Large intestine (tissue), 12 donors: ENCODE results near the gene NECAB3. TPM values are rescaled to one million over a fixed set of nuclear protein-coding genes. Genes with fewer than 3 reads are reported as not detected.

Experiments
- DNase-seq, 2 donors: peaks; one replicate each; pipeline versions ENCODE4 v3.0.0 to v3.0.0-alpha.2; 2013
- H3K27ac ChIP-seq: one replicate; pipeline ENCODE4 v1.5.1; 2013; ENCODE audit warnings: low read length
- H3K27me3 ChIP-seq: 2 replicates; pipeline ENCODE4 v1.6.1; 2013; ENCODE audit warnings: low read length; ENCODE audit not compliant: control insufficient read depth, insufficient read depth
- H3K36me3 ChIP-seq: 2 replicates; pipeline ENCODE4 v1.6.1; 2013; ENCODE audit warnings: low read length; ENCODE audit not compliant: control insufficient read depth, insufficient read depth
- H3K4me1 ChIP-seq: one replicate; pipeline ENCODE4 v1.6.1; 2013; ENCODE audit warnings: low read length; ENCODE audit not compliant: control insufficient read depth, insufficient read depth
- H3K4me3 ChIP-seq: one replicate; pipeline ENCODE4 v1.5.1; 2013; ENCODE audit warnings: low read length
- H3K9me3 ChIP-seq: one replicate; pipeline ENCODE4 v1.6.1; 2013; ENCODE audit warnings: mild to moderate bottlenecking, low read depth, low read length, moderate library complexity; ENCODE audit not compliant: control insufficient read depth
- WGBS: methylation state at CpG from one replicate; pipeline ENCODE4 v1.1.5; 2013; ENCODE audit warnings: low lambda C conversion rate; ENCODE audit not compliant: insufficient coverage; 5-methylcytosine and 5-hydroxymethylcytosine counted together
- long read RNA-seq, 11 donors: transcript quantifications; one replicate each; lab custom pipeline, GENCODE V29; 2026
- polyA plus RNA-seq: library from polyadenylated mRNA; unstranded; fragments of 120-200 nt; gene quantifications from one replicate; pipeline ENCODE4 v1.2.1, GENCODE V29; 2013

The NECAB3 gene, protein sequence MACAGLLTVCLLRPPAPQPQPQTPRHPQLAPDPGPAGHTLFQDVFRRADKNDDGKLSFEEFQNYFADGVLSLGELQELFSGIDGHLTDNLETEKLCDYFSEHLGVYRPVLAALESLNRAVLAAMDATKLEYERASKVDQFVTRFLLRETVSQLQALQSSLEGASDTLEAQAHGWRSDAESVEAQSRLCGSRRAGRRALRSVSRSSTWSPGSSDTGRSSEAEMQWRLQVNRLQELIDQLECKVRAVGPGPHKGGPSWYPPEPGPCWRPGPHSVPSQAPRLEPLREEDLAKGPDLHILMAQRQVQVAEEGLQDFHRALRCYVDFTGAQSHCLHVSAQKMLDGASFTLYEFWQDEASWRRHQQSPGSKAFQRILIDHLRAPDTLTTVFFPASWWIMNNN
- polyA plus RNA-seq, result 27.8 TPM
- long read RNA-seq, donor 1, result 0 reads
- long read RNA-seq, donor 2, partial matches to known transcripts, result 0 of 4 reads
- long read RNA-seq, donor 2, other reads (novel, unspliced or antisense), result 0 of 4 reads
- long read RNA-seq, donor 3, partial matches to known transcripts, result 0 of 2 reads
- long read RNA-seq, donor 3, other reads (novel, unspliced or antisense), result 0 of 2 reads
- long read RNA-seq, donor 4, result 0 reads
- long read RNA-seq, donor 5, partial matches to known transcripts, result 0 of 2 reads
- long read RNA-seq, donor 5, other reads (novel, unspliced or antisense), result 0 of 2 reads
- long read RNA-seq, donor 6, partial matches to known transcripts, result 0 of 4 reads
- long read RNA-seq, donor 6, other reads (novel, unspliced or antisense), result 0 of 4 reads
- long read RNA-seq, donor 7, partial matches to known transcripts, result 0 of 1 reads
- long read RNA-seq, donor 7, other reads (novel, unspliced or antisense), result 0 of 1 reads
- long read RNA-seq, donor 8, partial matches to known transcripts, result 0 of 5 reads
- long read RNA-seq, donor 8, other reads (novel, unspliced or antisense), result 0 of 5 reads
- long read RNA-seq, donor 9, result 0 reads
- long read RNA-seq, donor 10, partial matches to known transcripts, result 0 of 2 reads
- long read RNA-seq, donor 10, other reads (novel, unspliced or antisense), result 0 of 2 reads
- long read RNA-seq, donor 11, result 0 reads

DNA sequence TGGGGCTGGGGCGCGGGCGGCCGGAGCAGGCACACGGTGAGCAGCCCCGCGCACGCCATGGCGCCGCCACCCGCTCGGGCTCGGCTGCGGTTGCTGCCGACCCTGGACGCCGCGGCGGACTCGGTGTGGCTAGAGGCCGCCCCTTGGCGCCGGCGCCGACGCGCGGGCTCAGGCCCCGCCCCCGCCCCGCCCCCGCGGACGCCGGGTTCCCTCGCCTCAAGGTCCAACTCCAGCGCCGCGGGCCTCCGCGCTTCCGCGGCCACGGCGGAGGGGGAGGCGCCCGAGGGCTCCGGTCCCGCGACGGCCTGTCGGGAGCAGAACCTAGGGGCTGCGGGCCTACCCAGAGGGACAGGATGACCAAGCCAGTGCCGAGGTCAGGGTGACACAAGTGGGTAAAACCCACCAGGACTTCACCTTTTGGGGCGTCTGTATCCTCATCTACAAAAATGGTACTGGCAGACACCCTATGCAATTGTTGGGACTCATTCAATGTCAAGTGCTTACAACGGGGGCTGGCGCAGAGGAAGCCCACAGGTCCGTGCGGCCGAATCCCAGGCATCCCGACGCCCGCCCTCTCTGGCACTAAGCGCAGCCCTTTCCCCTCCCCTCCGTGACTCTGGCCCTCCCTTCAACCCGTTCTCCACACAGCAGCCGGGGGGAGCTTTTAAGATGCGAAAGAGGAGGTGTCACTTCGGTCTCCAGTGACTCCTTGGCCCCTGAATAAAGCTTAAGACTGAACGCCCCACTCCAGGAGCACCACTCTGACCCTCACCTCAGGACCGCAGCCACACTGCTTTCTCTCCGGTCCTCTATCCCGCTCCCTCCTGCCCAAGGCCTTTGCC lies at the start of gene NECAB3:
Gene NECAB3, minus strand, starts transcription at position 135 of the 842 bp plus-strand sequence. Its CDS starts 76 bp downstream, at position 59.
- Histone ChIP-seq H3K36me3 (peaks cover 17% of the 10 kb centered on the region), H3K27me3 (no peaks in the 10 kb centered on the region), H3K9me3 (no peaks in the 10 kb centered on the region), H3K4me3 (peak within 1 kb of the TSS; percentile 77), H3K4me1 (peaks cover 30% of the 10 kb centered on the region), H3K27ac (peak within 1 kb of the TSS; percentile 69)
- 63% methylated on average over 2 of the region's 73 CpGs for WGBS
- DNase-seq, result peak; percentile 79 to 93

DNA sequence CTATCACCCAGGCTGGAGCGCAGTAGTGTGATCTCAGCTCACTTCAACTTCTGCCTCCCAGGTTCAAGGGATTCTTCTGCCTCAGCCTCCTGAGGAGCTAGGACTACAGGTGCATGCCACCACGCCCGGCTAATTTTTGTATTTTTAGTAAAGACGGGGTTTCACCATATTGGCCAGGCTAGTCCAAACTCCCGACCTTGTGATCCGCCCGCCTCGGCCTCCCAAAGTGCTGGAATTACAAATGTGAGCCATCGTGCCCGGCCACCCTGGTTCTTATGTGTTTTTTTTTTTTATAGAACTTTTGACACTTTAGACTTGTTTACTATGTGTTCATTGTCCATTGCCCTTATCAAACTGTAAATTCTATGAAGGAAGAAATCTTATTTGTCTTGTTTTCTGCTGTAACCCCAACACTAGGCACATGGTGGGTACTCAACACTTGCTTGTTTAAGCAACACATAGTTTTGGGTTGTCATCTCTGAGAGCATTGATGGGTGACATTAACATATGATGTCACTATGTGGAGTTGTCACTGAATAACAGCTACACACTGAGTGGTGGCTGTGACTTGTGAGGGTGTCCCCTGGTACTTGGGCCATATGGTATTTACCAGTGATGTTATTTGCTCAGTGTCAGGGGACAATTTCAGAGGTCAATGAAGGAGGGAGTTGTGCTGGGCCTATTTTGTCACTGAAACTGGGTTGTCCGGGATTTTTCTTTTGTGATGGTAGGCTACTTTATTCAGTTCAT lies 47.3 kb upstream of the NECAB3 start:
- peaks cover 23% of the 10 kb centered on the region for H3K4me1 ChIP-seq
- no peak overlapping the region for H3K4me3 ChIP-seq
- no peaks in the 10 kb centered on the region for H3K9me3 ChIP-seq
- H3K27ac ChIP-seq, result no peak overlapping the region
- no peaks in the 10 kb centered on the region for H3K27me3 ChIP-seq
- no CpG with 5 or more reads among the region's 11 CpGs for WGBS
- no peak for DNase-seq
- no peaks in the 10 kb centered on the region for H3K36me3 ChIP-seq

DNA sequence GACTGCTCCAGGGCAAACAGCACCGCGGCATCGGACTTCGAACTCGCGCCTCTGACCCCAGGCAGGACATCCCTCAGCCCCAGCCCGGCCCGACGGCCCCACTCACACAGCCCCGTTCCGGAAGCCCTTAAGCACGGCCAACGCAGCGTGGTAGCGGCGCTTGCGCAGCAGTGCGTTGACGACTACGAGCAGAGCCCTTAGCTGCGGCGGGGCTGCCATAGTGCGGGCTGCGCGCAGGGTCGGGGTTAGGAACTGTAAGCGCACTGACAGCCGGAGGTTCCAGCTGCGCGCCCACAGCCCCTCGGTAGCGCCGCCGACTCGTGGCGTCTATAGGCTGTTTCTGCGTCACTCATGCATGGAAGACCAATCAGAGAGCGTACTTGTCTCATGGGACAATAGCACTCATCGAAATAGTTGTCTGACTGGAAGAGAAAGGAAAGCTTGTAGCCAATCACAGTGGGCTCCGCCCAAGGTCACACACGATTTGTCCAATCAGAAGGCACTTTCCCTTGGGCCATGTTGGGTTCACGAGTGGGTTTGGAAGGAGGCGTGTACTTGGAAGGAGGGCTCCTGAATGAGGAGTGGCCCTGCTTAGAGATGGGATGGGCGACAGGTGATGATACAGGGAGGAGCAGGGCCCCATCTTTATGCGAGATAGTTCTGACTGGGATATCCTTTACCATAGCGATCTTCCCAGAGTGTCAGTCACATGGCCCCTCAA lies 45.9 kb upstream of the NECAB3 start, which contains the start of gene PXMP4:
Gene PXMP4, minus strand, starts transcription at position 322 of the 721 bp plus-strand sequence. Its CDS starts 103 bp downstream, at position 219.
- H3K4me3 ChIP-seq, result peak within 1 kb of the TSS; percentile 95

DNA sequence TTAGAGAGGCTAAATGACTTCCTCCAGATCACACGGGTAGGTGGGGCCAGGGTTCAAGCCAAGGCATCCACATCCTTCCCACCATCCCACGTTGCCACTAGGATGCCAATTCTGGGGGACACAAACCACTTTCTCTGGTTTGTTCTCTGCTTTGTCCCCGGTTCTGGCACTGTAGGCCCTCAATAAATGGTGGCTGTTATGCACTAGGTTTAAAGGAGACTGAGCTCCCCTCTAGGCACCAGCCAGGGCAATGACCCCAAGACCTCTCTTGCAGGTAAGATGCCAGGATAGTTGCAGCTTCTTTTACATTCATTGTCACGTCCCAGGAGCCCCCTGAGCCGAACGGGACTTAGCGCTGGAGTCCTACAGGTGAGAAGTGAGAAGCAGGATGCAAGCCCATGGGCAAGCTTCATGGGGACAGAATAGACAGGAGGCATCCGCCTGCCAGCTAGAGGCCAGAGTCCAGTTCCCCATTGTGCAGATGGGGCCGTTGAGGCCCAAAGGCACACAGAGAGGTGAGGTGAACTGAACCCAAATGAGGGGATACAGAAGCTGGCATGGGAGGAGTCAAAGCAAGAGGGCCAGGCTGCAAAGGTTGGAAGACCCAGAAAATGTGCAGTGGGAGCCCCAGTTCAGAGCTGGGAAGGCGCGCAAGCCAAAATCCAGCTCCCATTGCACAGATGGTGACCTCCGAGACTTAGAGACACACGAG lies 45.2 kb upstream of the NECAB3 start:
- no peak for DNase-seq
- peaks cover 17% of the 10 kb centered on the region for H3K4me1 ChIP-seq
- no peaks in the 10 kb centered on the region for H3K9me3 ChIP-seq
- H3K4me3 ChIP-seq, result peak overlapping the region; percentile 95
- WGBS, result no CpG with 5 or more reads among the region's 13 CpGs
- H3K36me3 ChIP-seq, result peaks cover 5% of the 10 kb centered on the region
- H3K27me3 ChIP-seq, result no peaks in the 10 kb centered on the region
- no peak overlapping the region for H3K27ac ChIP-seq

More for the DNA sequence above, 45.9 kb upstream of the NECAB3 start, which contains the start of gene PXMP4:
- no CpG with 5 or more reads among the region's 46 CpGs for WGBS
- H3K27me3 ChIP-seq, result no peaks in the 10 kb centered on the region
- no peaks in the 10 kb centered on the region for H3K9me3 ChIP-seq
- peak within 1 kb of the TSS; percentile 70 for H3K27ac ChIP-seq
- no peaks in the 10 kb centered on the region for H3K36me3 ChIP-seq
- DNase-seq, result peak; percentile 95 to 98
- peaks cover 23% of the 10 kb centered on the region for H3K4me1 ChIP-seq

DNA sequence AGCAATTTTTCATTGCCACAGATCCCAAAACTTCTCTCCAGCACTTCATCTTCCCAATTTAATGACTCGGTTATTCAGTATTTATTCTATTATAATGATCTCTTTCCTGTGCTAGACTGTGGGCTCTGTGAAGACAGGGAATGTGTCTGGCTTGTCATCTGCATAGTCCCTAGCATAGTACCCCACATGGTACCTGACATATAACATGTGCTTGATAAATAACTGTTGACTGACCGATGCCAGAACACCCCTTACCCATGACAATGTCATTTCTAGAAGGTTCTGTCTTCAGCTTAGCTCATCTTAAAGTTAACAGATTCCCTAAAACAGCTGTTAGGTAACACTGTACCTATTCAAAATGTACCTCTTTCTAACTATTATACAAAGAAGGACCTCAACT lies 42.3 kb upstream of the NECAB3 start:
- Histone ChIP-seq H3K27me3 (no peaks in the 10 kb centered on the region), H3K4me1 (peaks cover 8% of the 10 kb centered on the region), H3K9me3 (no peaks in the 10 kb centered on the region), H3K36me3 (peaks cover 19% of the 10 kb centered on the region), H3K4me3 (no peak overlapping the region), H3K27ac (no peak overlapping the region)
- DNase-seq, result no peak
- 100% methylated on average over 1 of the region's 2 CpGs for WGBS

DNA sequence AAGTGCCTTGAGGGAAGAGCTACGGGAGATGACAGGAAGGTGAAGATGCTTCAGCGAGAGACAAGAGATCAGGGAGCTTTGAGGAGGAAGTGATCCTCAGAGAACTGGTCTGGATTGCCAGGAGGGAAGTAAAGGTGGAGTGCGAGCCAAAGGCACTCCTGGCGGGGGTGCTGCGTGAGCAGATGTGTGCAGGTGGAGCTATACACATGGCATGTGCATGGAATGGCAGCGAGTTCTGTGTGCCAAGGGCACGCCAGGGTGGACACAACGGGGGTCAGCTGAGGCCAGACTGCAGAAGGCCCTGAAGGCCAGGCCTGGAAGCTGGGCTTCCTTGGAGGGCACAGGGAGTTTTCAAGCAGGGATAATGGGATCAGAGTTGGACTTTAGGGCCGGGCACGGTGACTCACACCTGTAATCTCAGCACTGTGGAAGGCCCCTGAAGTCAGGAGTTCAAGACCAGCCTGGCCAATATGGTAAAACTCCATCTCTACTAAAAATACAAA lies 39.7 kb upstream of the NECAB3 start:
- no peak overlapping the region for H3K4me3 ChIP-seq
- H3K27me3 ChIP-seq, result no peaks in the 10 kb centered on the region
- H3K9me3 ChIP-seq, result no peaks in the 10 kb centered on the region
- no CpG with 5 or more reads among the region's 10 CpGs for WGBS
- H3K27ac ChIP-seq, result no peak overlapping the region
- H3K36me3 ChIP-seq, result peaks cover 25% of the 10 kb centered on the region
- H3K4me1 ChIP-seq, result no peaks in the 10 kb centered on the region
- DNase-seq, result no peak

DNA sequence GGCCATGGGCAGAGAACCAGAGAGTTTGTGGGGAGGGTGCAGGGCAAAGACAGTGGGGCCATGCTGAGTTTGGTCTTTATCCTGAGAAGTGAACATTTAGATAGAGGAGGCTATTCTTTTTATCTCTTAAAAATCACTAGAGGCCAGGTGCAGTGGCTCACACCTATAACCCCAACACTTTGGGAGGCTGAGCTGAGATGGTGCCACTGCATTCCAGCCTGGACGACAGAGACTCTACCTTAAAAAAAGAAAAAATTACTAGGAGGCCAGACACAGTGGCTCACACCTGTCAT lies 37.2 kb upstream of the NECAB3 start:
- no CpG with 5 or more reads among the region's 1 CpG for WGBS
- no peaks in the 10 kb centered on the region for H3K4me1 ChIP-seq
- no peak for DNase-seq
- no peak overlapping the region for H3K4me3 ChIP-seq
- H3K36me3 ChIP-seq, result peaks cover 38% of the 10 kb centered on the region
- no peak overlapping the region for H3K27ac ChIP-seq
- no peaks in the 10 kb centered on the region for H3K27me3 ChIP-seq
- H3K9me3 ChIP-seq, result no peaks in the 10 kb centered on the region

DNA sequence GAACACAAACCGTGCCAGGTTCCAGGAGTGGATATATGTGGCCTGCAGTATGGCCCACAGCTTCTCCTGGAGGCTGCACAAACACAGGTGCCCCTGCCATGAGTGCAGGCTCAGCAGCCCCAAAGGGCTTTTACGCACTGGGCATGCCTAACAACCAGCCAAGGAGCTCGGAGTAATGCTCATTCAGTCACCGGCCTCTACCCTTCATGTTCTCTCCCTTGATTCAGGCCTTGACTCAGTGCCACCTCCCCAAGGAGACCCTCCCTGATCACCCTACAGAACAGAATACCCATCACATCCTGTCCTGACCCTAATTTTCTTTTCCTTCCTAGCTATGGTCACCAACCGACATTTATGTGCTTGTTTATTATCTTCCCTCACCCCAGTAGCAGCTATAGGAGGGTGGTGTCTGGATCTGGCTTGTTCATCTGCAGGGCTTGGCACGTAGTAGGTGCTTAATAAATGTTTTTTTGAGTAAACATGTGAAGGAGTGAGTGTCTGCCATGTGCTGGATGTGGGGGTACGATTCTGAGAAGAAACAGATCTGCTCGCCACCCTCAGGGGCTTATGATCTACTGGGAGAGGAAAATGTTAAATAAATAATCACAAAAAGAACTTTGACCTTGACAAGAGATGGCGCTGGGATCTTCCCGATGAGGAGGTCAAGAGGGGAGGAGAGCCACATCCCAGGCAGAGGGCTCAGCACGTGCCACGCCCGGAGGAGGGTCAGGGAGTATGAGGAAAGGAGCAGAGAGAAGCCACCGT lies 36.6 kb upstream of the NECAB3 start:
- Histone ChIP-seq H3K36me3 (peaks cover 42% of the 10 kb centered on the region), H3K9me3 (no peaks in the 10 kb centered on the region), H3K27ac (no peak overlapping the region), H3K4me1 (no peaks in the 10 kb centered on the region), H3K4me3 (no peak overlapping the region), H3K27me3 (no peaks in the 10 kb centered on the region)
- no peak for DNase-seq
- 61% methylated on average over 2 of the region's 14 CpGs for WGBS
